SK-N-SH treated with all-trans-retinoic acid at 6 μM for 48 hours (cell line): ENCODE measurements around the gene ZNF722.
"Not testable (repeated sequence)": the region's sequence is repeated elsewhere in the genome, so short reads cannot be mapped to it uniquely, and the experiment has no call there.

Experiments
- ATAC-seq: fragments of 200-7000 bp; cut with Tn5 transposase; 3 replicates; pipeline ENCODE4 v1.9.1; 2020; ENCODE audit warnings: mild to moderate bottlenecking, moderate library complexity
- CREB5 ChIP-seq: fragments of 250-450 bp; sonication (Bioruptor Pico); IDR thresholded peaks from 2 replicates; pipeline ENCODE4 v1.5.1; 2020; ENCODE audit warnings: low read depth, mild to moderate bottlenecking, moderate library complexity
- CSDC2 ChIP-seq: fragments of 250-450 bp; sonication (Bioruptor Pico); IDR thresholded peaks from 2 replicates; pipeline ENCODE4 v1.5.0; 2020; ENCODE audit warnings: mild to moderate bottlenecking, moderate library complexity
- CSRNP3 ChIP-seq: fragments of 250-450 bp; sonication (Bioruptor Pico); IDR thresholded peaks from 2 replicates; pipeline ENCODE4 v1.5.1; 2021; ENCODE audit warnings: mild to moderate bottlenecking, moderate library complexity
- ESRRG ChIP-seq: fragments of 250-450 bp; sonication (Bioruptor Pico); IDR thresholded peaks from 2 replicates; pipeline ENCODE4 v1.6.1; 2021; ENCODE audit warnings: mild to moderate bottlenecking
- GLIS3 ChIP-seq: fragments of 250-450 bp; sonication (Bioruptor Pico); IDR thresholded peaks from 2 replicates; pipeline ENCODE4 v1.5.0; 2020; ENCODE audit warnings: mild to moderate bottlenecking, moderate library complexity
- ISL1 ChIP-seq: fragments of 250-450 bp; sonication (Bioruptor Pico); IDR thresholded peaks from 2 replicates; pipeline ENCODE4 v2.1.2; 2022; ENCODE audit warnings: mild to moderate bottlenecking, moderate library complexity
- OSR1 ChIP-seq: fragments of 250-450 bp; sonication (Bioruptor Pico); IDR thresholded peaks from 2 replicates; pipeline ENCODE4 v1.8.0; 2022; ENCODE audit warnings: moderate library complexity, mild to moderate bottlenecking, inconsistent platforms
- PATZ1 ChIP-seq: fragments of 250-450 bp; sonication (Bioruptor Pico); IDR thresholded peaks from 2 replicates; pipeline ENCODE4 v1.8.0; 2020; ENCODE audit warnings: mild to moderate bottlenecking, moderate library complexity, borderline replicate concordance
- POU6F1 ChIP-seq: fragments of 250-450 bp; sonication (Bioruptor Pico); IDR thresholded peaks from 2 replicates; pipeline ENCODE4 v1.8.0; 2021; ENCODE audit warnings: low read depth, mild to moderate bottlenecking, moderate library complexity, borderline replicate concordance
- PPARA ChIP-seq: fragments of 250-450 bp; sonication (Bioruptor Pico); IDR thresholded peaks from 2 replicates; pipeline ENCODE4 v1.5.0; 2020; ENCODE audit warnings: mild to moderate bottlenecking, borderline replicate concordance
- RARB ChIP-seq: fragments of 250-450 bp; sonication (Bioruptor Pico); IDR thresholded peaks from 2 replicates; pipeline ENCODE4 v1.8.0; 2021; ENCODE audit warnings: mild to moderate bottlenecking, moderate library complexity
- SNAI2 ChIP-seq: fragments of 250-450 bp; sonication (Bioruptor Pico); IDR thresholded peaks from 2 replicates; pipeline ENCODE4 v1.5.0; 2020; ENCODE audit warnings: mild to moderate bottlenecking, moderate library complexity
- TCF4 ChIP-seq: fragments of 250-450 bp; sonication (Bioruptor Pico); IDR thresholded peaks from 2 replicates; pipeline ENCODE4 v1.8.0; 2021; ENCODE audit warnings: mild to moderate bottlenecking, moderate library complexity, borderline replicate concordance
- TOX ChIP-seq: fragments of 250-450 bp; sonication (Bioruptor Pico); IDR thresholded peaks from 2 replicates; pipeline ENCODE4 v1.8.0; 2021; ENCODE audit warnings: mild to moderate bottlenecking, moderate library complexity, borderline replicate concordance
- TSHZ2 ChIP-seq: fragments of 250-450 bp; sonication (Bioruptor Pico); IDR thresholded peaks from 2 replicates; pipeline ENCODE4 v1.5.0; 2020; ENCODE audit warnings: mild to moderate bottlenecking, moderate library complexity
- ZC3H10 ChIP-seq: fragments of 250-450 bp; sonication (Bioruptor Pico); IDR thresholded peaks from 2 replicates; pipeline ENCODE4 v1.5.1; 2021; ENCODE audit warnings: mild to moderate bottlenecking, moderate library complexity
- ZFP3 ChIP-seq: fragments of 250-450 bp; sonication (Bioruptor Pico); IDR thresholded peaks from 2 replicates; pipeline ENCODE4 v1.5.0; 2020; ENCODE audit warnings: mild to moderate bottlenecking, moderate library complexity
- ZFP30 ChIP-seq: fragments of 450-650 bp; formaldehyde crosslinking; IDR thresholded peaks from 2 replicates; pipeline ENCODE4 v1.5.0; 2022; ENCODE audit warnings: mild to moderate bottlenecking, moderate library complexity
- ZNF70 ChIP-seq: fragments of 450-650 bp; formaldehyde crosslinking; IDR thresholded peaks from 2 replicates; pipeline ENCODE4 v1.5.0; 2020; ENCODE audit warnings: mild to moderate bottlenecking, moderate library complexity
- ZNF8 ChIP-seq: fragments of 450-650 bp; formaldehyde crosslinking; IDR thresholded peaks from 2 replicates; pipeline ENCODE4 v1.5.0; 2020; ENCODE audit warnings: mild to moderate bottlenecking, moderate library complexity

ZNF722 gene

GRCh38 chr7:63968629-63969028 lies 30.0 kb upstream of the ZNF722 start (continued):
- TF ChIP-seq TSHZ2 (CRISPR knock-in tag): no peak
- TF ChIP-seq, all 23 proteins: peak for 0

- ATAC-seq: not testable (repeated sequence)
Observed at GRCh38 chr7:64015496-64015895, 16.8 kb downstream of the ZNF722 start.

- TF ChIP-seq POU6F1 (CRISPR knock-in tag): no peak
- no peak for TF ChIP-seq ZC3H10
- no peak for TF ChIP-seq RARB (CRISPR knock-in tag)
- no peak for TF ChIP-seq ZFP3 (CRISPR knock-in tag)
- TF ChIP-seq OSR1 (CRISPR knock-in tag): no peak
- no peak for TF ChIP-seq PPARA (CRISPR knock-in tag)
- TF ChIP-seq CSRNP3: no peak
- TF ChIP-seq ZFP30 (CRISPR knock-in tag): no peak
- TF ChIP-seq ESRRG (CRISPR knock-in tag): no peak
- no peak for TF ChIP-seq CREB5 (CRISPR knock-in tag)
- no peak for TF ChIP-seq TOX
- no peak for TF ChIP-seq CSDC2
- TF ChIP-seq ZNF8 (CRISPR knock-in tag): no peak
- no peak for TF ChIP-seq SNAI2 (CRISPR knock-in tag)
- no peak for TF ChIP-seq ZNF70 (CRISPR knock-in tag)
- TF ChIP-seq, all 23 proteins: peak for 0
- ATAC-seq: no peak
Observed at GRCh38 chr7:64035388-64035787, 36.7 kb downstream of the ZNF722 start.

- TF ChIP-seq SNAI2 (CRISPR knock-in tag) (no peak), TCF4 (CRISPR knock-in tag) (no peak), PPARA (CRISPR knock-in tag) (no peak), TOX (no peak)
- ATAC-seq: no peak
Observed at GRCh38 chr7:64037095-64037494, 38.4 kb downstream of the ZNF722 start.

GRCh38 chr7:64045301-64046040 lies 46.8 kb downstream of the ZNF722 start, which contains the start of gene ZNF727:
Gene ZNF727, plus strand, starts transcription at chr7:64045434. Its CDS starts 188 bp downstream, at chr7:64045622.
- TF ChIP-seq ZNF8 (CRISPR knock-in tag) (no peak), ISL1 (CRISPR knock-in tag) (no peak), PATZ1 (no peak), GLIS3 (CRISPR knock-in tag) (no peak), OSR1 (CRISPR knock-in tag) (no peak), TCF4 (CRISPR knock-in tag) (no peak), RARB (CRISPR knock-in tag) (no peak)
- ATAC-seq: no peak
